ENCODE data around the gene IL17REL. TPM values are rescaled to one million over a fixed set of nuclear protein-coding genes. Genes with fewer than 3 reads are reported as not detected.
A peak's percentile ranks its signal among the peaks of the same experiment; 100 is the strongest.

The IL17REL gene
- total and polyA plus RNA-seq, 5 experiments from 2014 or later, result not detected

- no peaks in the 10 kb centered on the region for H3K27me3 Mint-ChIP-seq
- no peaks in the 10 kb centered on the region for H3K9me3 Mint-ChIP-seq
- peaks cover 0 to 18% (median 2%) of the 10 kb centered on the region in 3 donors for H3K36me3 Mint-ChIP-seq
- POLR2A ChIA-PET, result interaction anchor here (0.6 to 6.2 kb wide), 10 partner anchors 10 to 121 kb away, joined by 3 to 54 read pairs (median 6); no protein-coding TSS in a partner anchor
- peak overlapping the region; percentile 72 to 90 (median 79) for H3K27ac Mint-ChIP-seq
- DNase-seq (peak in 1 of 10 donors; percentile 2), ATAC-seq (no peak)
- H3K4me3 Mint-ChIP-seq, result peak overlapping the region; percentile 67 to 92 (median 73)
- H3K4me1 Mint-ChIP-seq, result peaks cover 14 to 33% (median 22%) of the 10 kb centered on the region in 4 donors
Measured at GRCh38 chr22:49958931-49959781, 53.4 kb downstream of the IL17REL start.

- peak in 1 of 10 donors; percentile 5 for DNase-seq
- POLR2A ChIA-PET, result interaction anchor here (1.1 to 6.2 kb wide), 6 partner anchors 9 to 106 kb away, joined by 3 to 54 read pairs (median 6); no protein-coding TSS in a partner anchor
- H3K27ac Mint-ChIP-seq, result peak overlapping the region in 9 of 10 donors; percentile 34 to 87 (median 72)
- no peaks in the 10 kb centered on the region for H3K9me3 Mint-ChIP-seq
- H3K36me3 Mint-ChIP-seq, result peaks cover 0 to 11% (median 0%) of the 10 kb centered on the region in 3 donors
- no peaks in the 10 kb centered on the region for H3K27me3 Mint-ChIP-seq
- H3K4me1 Mint-ChIP-seq, result peaks cover 7 to 26% (median 15%) of the 10 kb centered on the region in 4 donors
- no peak for ATAC-seq
- H3K4me3 Mint-ChIP-seq, result peak overlapping the region in 9 of 10 donors; percentile 59 to 92 (median 67)
Measured at GRCh38 chr22:49958366-49958921, 54.1 kb downstream of the IL17REL start.

- Mint-ChIP-seq H3K9me3 (no peaks in the 10 kb centered on the region), H3K27ac (peak overlapping the region in 7 of 10 donors; percentile 19 to 85 (median 53)), H3K4me3 (peak overlapping the region in 5 of 10 donors; percentile 10 to 48 (median 40)), H3K27me3 (no peaks in the 10 kb centered on the region), H3K36me3 (peaks cover 0 to 7% (median 0%) of the 10 kb centered on the region in 3 donors), H3K4me1 (peaks cover 7 to 20% (median 11%) of the 10 kb centered on the region in 4 donors)
- peak in 1 of 10 donors; percentile 3 for DNase-seq
- POLR2A ChIA-PET, result interaction anchor here (6.2 kb wide), 1 partner anchor 12 kb away, joined by 54 read pairs; no protein-coding TSS in a partner anchor
- ATAC-seq, result no peak
Measured at GRCh38 chr22:49957826-49958365, 54.7 kb downstream of the IL17REL start.

- no peak for ATAC-seq
- DNase-seq, result peak in 1 of 10 donors; percentile 2
- Mint-ChIP-seq H3K4me1 (peaks cover 7 to 17% (median 9%) of the 10 kb centered on the region in 4 donors), H3K36me3 (peaks cover 0 to 5% (median 0%) of the 10 kb centered on the region in 3 donors), H3K4me3 (peak overlapping the region in 1 of 10 donors; percentile 24), H3K27ac (peak overlapping the region in 5 of 10 donors; percentile 4 to 63 (median 41)), H3K9me3 (no peaks in the 10 kb centered on the region), H3K27me3 (no peaks in the 10 kb centered on the region)
- POLR2A ChIA-PET, result interaction anchor here (0.8 to 6.2 kb wide), 4 partner anchors 10 to 24 kb away, joined by 3 to 54 read pairs (median 12); no protein-coding TSS in a partner anchor
Measured at GRCh38 chr22:49956914-49957825, 55.4 kb downstream of the IL17REL start.

GRCh38 chr22:49956418-49956770, 56.2 kb downstream of the IL17REL start:
- peak in 1 of 10 donors; percentile 3 for DNase-seq
- no peaks in the 10 kb centered on the region for H3K27me3 Mint-ChIP-seq
- no peak for ATAC-seq
- peaks cover 1 to 11% (median 6%) of the 10 kb centered on the region in 4 donors for H3K4me1 Mint-ChIP-seq
- H3K9me3 Mint-ChIP-seq, result no peaks in the 10 kb centered on the region
- H3K4me3 Mint-ChIP-seq, result no peak overlapping the region
- H3K27ac Mint-ChIP-seq, result peak overlapping the region in 1 of 10 donors; percentile 13
- POLR2A ChIA-PET, result interaction anchor here (0.5 to 2.8 kb wide), 4 partner anchors 10 to 23 kb away, joined by 3 to 15 read pairs (median 6); no protein-coding TSS in a partner anchor
- no peaks in the 10 kb centered on the region for H3K36me3 Mint-ChIP-seq

- no peaks in the 10 kb centered on the region for H3K27me3 Mint-ChIP-seq
Measured at GRCh38 chr22:49955581-49956417, 56.8 kb downstream of the IL17REL start.

GRCh38 chr22:49954991-49955580, 57.5 kb downstream of the IL17REL start:
- H3K4me3 Mint-ChIP-seq, result no peak overlapping the region
- ATAC-seq, result no peak
- no peaks in the 10 kb centered on the region for H3K9me3 Mint-ChIP-seq
- POLR2A ChIA-PET, result interaction anchor here (1.3 to 2.8 kb wide), 4 partner anchors 8 to 18 kb away, joined by 3 to 15 read pairs (median 8); no protein-coding TSS in a partner anchor
- no peaks in the 10 kb centered on the region for H3K36me3 Mint-ChIP-seq
- H3K27me3 Mint-ChIP-seq, result no peaks in the 10 kb centered on the region
- H3K27ac Mint-ChIP-seq, result peak overlapping the region in 2 of 10 donors; percentile 29 to 33
- peak in 1 of 10 donors; percentile 4 for DNase-seq
- H3K4me1 Mint-ChIP-seq, result peaks cover 1 to 11% (median 6%) of the 10 kb centered on the region in 4 donors

More at GRCh38 chr22:49955581-49956417, 56.8 kb downstream of the IL17REL start:
- POLR2A ChIA-PET, result interaction anchor here (0.5 to 2.8 kb wide), 5 partner anchors 7 to 22 kb away, joined by 3 to 15 read pairs (median 6); no protein-coding TSS in a partner anchor
- Mint-ChIP-seq H3K4me3 (no peak overlapping the region), H3K36me3 (no peaks in the 10 kb centered on the region), H3K27ac (peak overlapping the region in 2 of 10 donors; percentile 13 to 43), H3K9me3 (no peaks in the 10 kb centered on the region), H3K4me1 (peaks cover 1 to 11% (median 6%) of the 10 kb centered on the region in 4 donors)
- DNase-seq, result peak in 1 of 10 donors; percentile 2
- ATAC-seq, result no peak

- H3K4me3 Mint-ChIP-seq, result no peak overlapping the region
- no peaks in the 10 kb centered on the region for H3K27me3 Mint-ChIP-seq
Measured at GRCh38 chr22:49954354-49954753, 58.2 kb downstream of the IL17REL start.

GRCh38 chr22:49953680-49954344, 58.8 kb downstream of the IL17REL start:
- POLR2A ChIA-PET, result interaction anchor here (0.6 to 2.2 kb wide), 3 partner anchors 9 to 18 kb away, joined by 3 to 6 read pairs (median 3); no protein-coding TSS in a partner anchor
- Mint-ChIP-seq H3K27me3 (no peaks in the 10 kb centered on the region), H3K4me1 (peaks cover 0 to 3% (median under 1%) of the 10 kb centered on the region in 4 donors), H3K9me3 (no peaks in the 10 kb centered on the region), H3K4me3 (no peak overlapping the region), H3K36me3 (no peaks in the 10 kb centered on the region), H3K27ac (no peak overlapping the region)
- ATAC-seq, result no peak
- DNase-seq, result no peak

More at GRCh38 chr22:49954354-49954753, 58.2 kb downstream of the IL17REL start:
- DNase-seq (no peak), ATAC-seq (no peak)
- H3K9me3 Mint-ChIP-seq, result no peaks in the 10 kb centered on the region
- POLR2A ChIA-PET, result interaction anchor here (0.6 to 2.8 kb wide), 4 partner anchors 8 to 18 kb away, joined by 3 to 15 read pairs (median 4); no protein-coding TSS in a partner anchor
- no peaks in the 10 kb centered on the region for H3K36me3 Mint-ChIP-seq
- peaks cover 0 to 6% (median 2%) of the 10 kb centered on the region in 4 donors for H3K4me1 Mint-ChIP-seq
- H3K27ac Mint-ChIP-seq, result no peak overlapping the region
